K562 (cell line): ENCODE results near the gene JUP. TPM values are rescaled to one million over a fixed set of nuclear protein-coding genes. Genes with fewer than 3 reads are reported as not detected.

Experiments
- ARNT ChIP-seq, 2 experiments: fragments of 450-650 bp; IDR thresholded peaks; 2 replicates each; pipeline ENCODE4 v1.6.1; 2016; ENCODE audit warnings: mild to moderate bottlenecking in 1 of 2
- BHLHE40 ChIP-seq: IDR thresholded peaks from 2 replicates; pipeline ENCODE4 v1.6.1; 2011; ENCODE audit warnings: low read length, improper control_type of control experiment
- BRD4 ChIP-seq: fragments of 200-600 bp; sonication (generic); IDR thresholded peaks from 2 replicates; pipeline ENCODE4 v1.6.1; 2017; ENCODE audit warnings: inconsistent platforms
- CTBP1 ChIP-seq: fragments of 450-650 bp; IDR thresholded peaks from 2 replicates; pipeline ENCODE4 v1.6.1; 2016; ENCODE audit warnings: borderline replicate concordance
- CTCF ChIP-seq, 3 experiments: IDR thresholded peaks in 2 of 3; conservative IDR thresholded peaks in 1 of 3; 2 replicates each; pipeline ENCODE4 v1.5.1; 2011 to 2012; ENCODE audit warnings: low read length in 3 of 3, mild to moderate bottlenecking in 3 of 3, control low read depth in 2 of 3, improper control_type of control experiment in 1 of 3, inconsistent platforms in 1 of 3, low read depth in 1 of 3, mixed read lengths in 1 of 3, moderate library complexity in 1 of 3; ENCODE audit not compliant: insufficient read depth in 2 of 3
- E2F3 ChIP-seq: fragments of 250-450 bp; sonication (Bioruptor Pico); IDR thresholded peaks from 2 replicates; pipeline ENCODE4 v1.4.0; 2020; ENCODE audit warnings: mild to moderate bottlenecking
- ESRRA ChIP-seq: fragments of 450-650 bp; IDR thresholded peaks from 2 replicates; pipeline ENCODE4 v1.6.1; 2014; ENCODE audit warnings: low read depth, mild to moderate bottlenecking, moderate library complexity, borderline replicate concordance
- HMGN3 ChIP-seq: IDR thresholded peaks from 2 replicates; pipeline ENCODE4 v1.6.1; 2011; ENCODE audit warnings: borderline replicate concordance, low read depth, mild to moderate bottlenecking, mixed read lengths, low read length; ENCODE audit not compliant: insufficient read length; ENCODE audit errors: extremely low read depth
- ILK ChIP-seq: fragments of 450-650 bp; IDR thresholded peaks from 2 replicates; pipeline ENCODE4 v1.6.1; 2016; ENCODE audit warnings: missing genetic modification characterization, low read depth, mild to moderate bottlenecking, missing compliant biosample characterization, moderate library complexity, borderline replicate concordance
- KDM2B ChIP-seq: fragments of 250-450 bp; sonication (Bioruptor Pico); IDR thresholded peaks from 2 replicates; pipeline ENCODE4 v1.8.0; 2021; ENCODE audit warnings: mild to moderate bottlenecking, moderate library complexity
- MYNN ChIP-seq, 2 experiments: sonication (generic); formaldehyde crosslinking in 1 of 2; IDR thresholded peaks; 2 replicates each; pipeline versions ENCODE4 v1.5.0 to v1.6.1; 2016 to 2020; ENCODE audit warnings: antibody characterized with exemption in 1 of 2, missing genetic modification reagents in 1 of 2
- NR0B1 ChIP-seq: fragments of 450-650 bp; IDR thresholded peaks from one replicate; pipeline ENCODE4 v1.6.1; 2018; ENCODE audit warnings: mild to moderate bottlenecking, moderate library complexity; ENCODE audit not compliant: partially characterized antibody
- PHF8 ChIP-seq: fragments of 200-600 bp; sonication (generic); IDR thresholded peaks from 2 replicates; pipeline ENCODE4 v1.6.1; 2012; ENCODE audit warnings: mixed run types, mild to moderate bottlenecking, inconsistent platforms, low read length, moderate library complexity, borderline replicate concordance
- POLR2AphosphoS2 ChIP-seq: IDR thresholded peaks from 2 replicates; pipeline ENCODE4 v1.6.1; 2012; ENCODE audit warnings: low read length, improper control_type of control experiment
- POLR2G ChIP-seq: fragments of 200-400 bp; formaldehyde crosslinking; IDR thresholded peaks from 2 replicates; pipeline ENCODE4 v1.6.1; 2017; ENCODE audit warnings: low read depth, mild to moderate bottlenecking, antibody characterized with exemption, low read length, moderate library complexity
- THAP12 ChIP-seq: fragments of 250-450 bp; sonication (Bioruptor Pico); IDR thresholded peaks from 2 replicates; pipeline ENCODE4 v1.9.0; 2021; ENCODE audit warnings: mild to moderate bottlenecking, inconsistent platforms
- YY1 ChIP-seq, 3 experiments: IDR thresholded peaks; 2 replicates each; pipeline ENCODE4 v1.6.1; 2011; ENCODE audit warnings: low read length in 2 of 3, mild to moderate bottlenecking in 2 of 3, moderate library complexity in 2 of 3, borderline replicate concordance in 1 of 3, control low read depth in 1 of 3, low read depth in 1 of 3; ENCODE audit not compliant: insufficient read depth in 3 of 3, insufficient replicate concordance in 2 of 3, control insufficient read depth in 1 of 3, insufficient read length in 1 of 3; ENCODE audit errors: extremely low read depth in 1 of 3
- ZNF217 ChIP-seq: sonication (generic); formaldehyde crosslinking; IDR thresholded peaks from 2 replicates; pipeline ENCODE4 v1.8.0; 2022; ENCODE audit warnings: mild to moderate bottlenecking, missing genetic modification reagents
- ZNF431 ChIP-seq: sonication (generic); formaldehyde crosslinking; IDR thresholded peaks from 2 replicates; pipeline ENCODE4 v1.8.0; 2022; ENCODE audit warnings: mild to moderate bottlenecking, missing genetic modification reagents
- polyA plus RNA-seq, 8 experiments: library from polyadenylated mRNA; depleted of rRNA in 4 of 8; stranded (reverse) in 5 of 8; unstranded in 3 of 8; fragments of >200 nt; fragmentation: Nextera tagmentation in 2 of 8; fragmentation: Illumina TruSeq in 1 of 8; extraction: Ambion mirVana in 2 of 8; extraction: Trizol in 1 of 8; gene quantifications; 2 replicates each; pipeline versions ENCODE4 v1.2.1 to v1.2.3, GENCODE V29; 2011 to 2014; ENCODE audit warnings: inconsistent platforms in 1 of 8, missing spikeins in 1 of 8
- total RNA-seq, 7 experiments: library from RNA; depleted of rRNA in 6 of 7; stranded (reverse); fragments of >200 nt in 6 of 7; fragmentation: Illumina TruSeq in 2 of 7; extraction: Trizol in 2 of 7; gene quantifications; 2 replicates each; pipeline versions ENCODE4 v1.2.1 to v1.2.3, GENCODE V29; 2011 to 2021; ENCODE audit warnings: low replicate concordance in 1 of 7

Gene JUP
- total and polyA plus RNA-seq, 9 of the 15 experiments (the other 6 are each of a cell fraction or from before 2014, with no cell fraction given): 6.4 to 177 (median 31.2) TPM

GRCh38 chr17:41811549-41812380, 25.3 kb upstream of the JUP start, which contains the start of gene P3H4 (continued):
- TF ChIP-seq CTCF (IDR thresholded peaks at IDR 0.05 in 2 of 3, conservative IDR thresholded peaks at IDR 0.05 in 1 of 3; ENCODE audit: insufficient read depth in 2 of 3, low read depth in 1 of 3, low read length in 3 of 3) (peak; percentile 41 to 66 (median 58); a peak in 5 of 6 replicates), HMGN3 (peak; percentile 35), POLR2G (peak; percentile 80), YY1 (IDR thresholded peaks at IDR 0.05; ENCODE audit: borderline replicate concordance in 1 of 3, control insufficient read depth in 1 of 3, extremely low read depth in 1 of 3, insufficient read depth in 3 of 3, insufficient read length in 1 of 3, insufficient replicate concordance in 2 of 3, low read depth in 1 of 3, low read length in 2 of 3) (peak in 1 of 3 experiments; percentile 22), MYNN (IDR thresholded peaks at IDR 0.05) (no peak), MYNN (CRISPR knock-in tag; IDR thresholded peaks at IDR 0.05) (no peak), CTBP1 (peak; percentile 56; the same call in 1 of the 2 replicates), ZNF431 (CRISPR knock-in tag) (no peak), ILK (tag) (no peak), NR0B1 (no peak), THAP12 (CRISPR knock-in tag) (peak; percentile 27; the same call in 1 of the 2 replicates), ZNF217 (CRISPR knock-in tag) (no peak), PHF8 (peak; percentile 55; the same call in 1 of the 2 replicates), ESRRA (0 out of 2 replicates have a peak, but pooled peaks have one; percentile 10), POLR2AphosphoS2 (no peak), ARNT (IDR thresholded peaks at IDR 0.05) (no peak), E2F3 (CRISPR knock-in tag) (0 out of 2 replicates have a peak, but pooled peaks have one; percentile 24), BHLHE40 (peak; percentile 19; the same call in 1 of the 2 replicates), KDM2B (CRISPR knock-in tag) (no peak), BRD4 (no peak)
